HCT116 (cell line): ENCODE measurements around the gene SLC25A47. TPM values are rescaled to one million over a fixed set of nuclear protein-coding genes. Genes with fewer than 3 reads are reported as not detected.

Experiments used
- ATAC-seq: fragments of 200-7000 bp; cut with Tn5 transposase; 2 replicates; pipeline ENCODE4 v1.9.1; 2020; ENCODE audit warnings: mild to moderate bottlenecking, moderate library complexity
- BruUV-seq: library from RNA; stranded (reverse); fragments of 400-500 nt; replicated peaks from 2 replicates; lab custom pipeline; 2021; lab: Mats Ljungman, UMichigan
- CTCF ChIA-PET: fragments of 300-600 bp; sonication (Branson Sonifier 250); formaldehyde crosslinking; loops from one replicate; lab custom pipeline; 2021; ENCODE audit warnings: antibody characterized with exemption; lab: Charles Lee
- POLR2A ChIA-PET: fragments of 300-600, 350-600 bp; sonication (Branson Sonifier 250); formaldehyde crosslinking; loops from one replicate; lab custom pipeline; 2021; ENCODE audit warnings: antibody characterized with exemption; lab: Charles Lee
- RAD21 ChIA-PET, 2 experiments: fragments of 300-600 bp; sonication (Branson Sonifier 250); formaldehyde crosslinking; loops; one replicate each; lab custom pipeline; 2023; ENCODE audit warnings: low total read pairs in 2 of 2; ENCODE audit not compliant: uncharacterized antibody in 2 of 2, unreplicated experiment in 2 of 2, low non-redundant PET in 1 of 2; lab: Charles Lee
- DNase-seq: peaks from one replicate; pipeline ENCODE4 v3.0.0-alpha.2; 2010; ENCODE audit warnings: low read depth, low spot score
- H2AFZ ChIP-seq: fragments of 200-600 bp; shearing (Covaris generic), sonication (generic); 2 replicates; pipeline ENCODE4 v1.6.1; 2017; ENCODE audit warnings: low read depth, mixed run types, mixed read lengths, antibody characterized with exemption, low read length; ENCODE audit not compliant: poor library complexity, severe bottlenecking
- H3K27ac ChIP-seq: 2 replicates; pipeline ENCODE4 v1.5.1; 2012; ENCODE audit warnings: low read depth, low read length
- H3K27me3 ChIP-seq: fragments of 200-600 bp; sonication (generic); 2 replicates; pipeline ENCODE4 v1.6.1; 2016; ENCODE audit warnings: mixed run types, low read length, mixed read lengths; ENCODE audit not compliant: insufficient read depth
- H3K36me3 ChIP-seq, 2 experiments: fragments of 200-500 bp in 1 of 2; fragments of 200-600 bp in 1 of 2; sonication (Bioruptor generic) in 1 of 2; sonication (generic) in 1 of 2; 2 replicates each; pipeline versions ENCODE4 v1.5.1 to v1.6.1; 2014 to 2016; ENCODE audit warnings: low read length in 2 of 2, inconsistent platforms in 1 of 2, mixed read lengths in 1 of 2, mixed run types in 1 of 2; ENCODE audit not compliant: insufficient read depth in 2 of 2, control insufficient read depth in 1 of 2
- H3K4me1 ChIP-seq, 2 experiments: fragments of 200-600 bp in 1 of 2; sonication (generic) in 1 of 2; 2 replicates each; pipeline versions ENCODE4 v1.5.1 to v1.6.1; 2012 to 2017; ENCODE audit warnings: low read length in 2 of 2, inconsistent platforms in 1 of 2, mild to moderate bottlenecking in 1 of 2, mixed read lengths in 1 of 2, mixed run types in 1 of 2, moderate library complexity in 1 of 2; ENCODE audit not compliant: insufficient read depth in 2 of 2, control insufficient read depth in 1 of 2
- H3K4me2 ChIP-seq: fragments of 200-600 bp; sonication (generic); 2 replicates; pipeline ENCODE4 v1.6.1; 2017; ENCODE audit warnings: mixed run types, low read length, mixed read lengths
- H3K4me3 ChIP-seq, 2 experiments: fragments of 200-600 bp in 1 of 2; sonication (generic) in 1 of 2; replicated peaks in 1 of 2; 2 replicates each; pipeline ENCODE4 v1.5.1; 2011 to 2016; ENCODE audit warnings: low read length in 2 of 2, control low read depth in 1 of 2, low read depth in 1 of 2, mild to moderate bottlenecking in 1 of 2, mixed read lengths in 1 of 2, mixed run types in 1 of 2
- H3K79me2 ChIP-seq: fragments of 200-600 bp; sonication (generic); 2 replicates; pipeline ENCODE4 v1.6.1; 2017; ENCODE audit warnings: mild to moderate bottlenecking, mixed run types, low read length, moderate library complexity, mixed read lengths; ENCODE audit not compliant: insufficient read depth
- H3K9ac ChIP-seq: fragments of 200-600 bp; sonication (generic); 2 replicates; pipeline ENCODE4 v1.6.1; 2016; ENCODE audit warnings: low read length, mixed read lengths
- H3K9me2 ChIP-seq: fragments of 200-600 bp; sonication (generic), shearing (Covaris generic); 2 replicates; pipeline ENCODE4 v1.6.1; 2017; ENCODE audit warnings: mixed run types, mild to moderate bottlenecking, moderate library complexity; ENCODE audit not compliant: insufficient read depth
- H3K9me3 ChIP-seq, 2 experiments: fragments of 200-500 bp in 1 of 2; fragments of 200-600 bp in 1 of 2; sonication (Bioruptor generic) in 1 of 2; sonication (generic) in 1 of 2; 2 replicates each; pipeline ENCODE4 v1.6.1; 2014 to 2017; ENCODE audit warnings: low read length in 2 of 2, mixed read lengths in 2 of 2, inconsistent platforms in 1 of 2, low read depth in 1 of 2, mild to moderate bottlenecking in 1 of 2, mixed run types in 1 of 2, moderate library complexity in 1 of 2; ENCODE audit not compliant: control insufficient read depth in 1 of 2, insufficient read depth in 1 of 2
- H4K20me1 ChIP-seq: fragments of 200-600 bp; sonication (generic), shearing (Covaris generic); 2 replicates; pipeline ENCODE4 v1.6.1; 2017; ENCODE audit warnings: mixed run types, mild to moderate bottlenecking, moderate library complexity; ENCODE audit not compliant: insufficient read depth
- EGR1 ChIP-seq: IDR thresholded peaks from 2 replicates; pipeline ENCODE4 v1.6.1; 2012; ENCODE audit warnings: low read depth
- ELF1 ChIP-seq: IDR thresholded peaks from 2 replicates; pipeline ENCODE4 v1.6.1; 2012; ENCODE audit warnings: low read depth, borderline replicate concordance
- EZH2phosphoT487 ChIP-seq: fragments of 200-600 bp; IDR thresholded peaks from 2 replicates; pipeline ENCODE4 v1.6.1; 2018; ENCODE audit warnings: antibody characterized with exemption, borderline replicate concordance
- FOSL1 ChIP-seq: IDR thresholded peaks from 2 replicates; pipeline ENCODE4 v1.6.1; 2012; ENCODE audit warnings: low read depth
- JUND ChIP-seq: IDR thresholded peaks from 2 replicates; pipeline ENCODE4 v1.6.1; 2012
- POLR2A ChIP-seq: IDR thresholded peaks from 2 replicates; pipeline ENCODE4 v1.7.0; 2011; ENCODE audit warnings: borderline replicate concordance; ENCODE audit not compliant: insufficient read depth, insufficient read length; ENCODE audit errors: extremely low read depth
- POLR2AphosphoS5 ChIP-seq: IDR thresholded peaks from 2 replicates; pipeline ENCODE4 v1.6.1; 2011; ENCODE audit warnings: mild to moderate bottlenecking, low read depth, low read length, moderate library complexity
- SIN3A ChIP-seq: IDR thresholded peaks from 2 replicates; pipeline ENCODE4 v1.6.1; 2012; ENCODE audit warnings: low read depth
- YY1 ChIP-seq: IDR thresholded peaks from 2 replicates; pipeline ENCODE4 v1.6.1; 2011; ENCODE audit warnings: low read length, low read depth, moderate library complexity, mild to moderate bottlenecking; ENCODE audit not compliant: insufficient replicate concordance; ENCODE audit errors: extremely low read depth
- intact Hi-C: fragments of 100-400 bp; cut with micrococcal nuclease; formaldehyde crosslinking; loops from 2 replicates; pipeline ENCODE4 v1.10.0; 2022
- total RNA-seq: library from RNA; stranded (reverse); gene quantifications from one replicate; pipeline ENCODE4 v1.2.1, GENCODE V29; 2021; ENCODE audit not compliant: unreplicated experiment
- TF ChIP-seq, protein P1 (sequence below): IDR thresholded peaks from 2 replicates; pipeline ENCODE4 v1.6.1; 2012
- TF ChIP-seq, protein P2 (sequence below), 3 experiments: fragments of 200-600 bp in 1 of 3; sonication (generic) in 1 of 3; IDR thresholded peaks in 2 of 3; conservative IDR thresholded peaks in 1 of 3; 2 replicates each; pipeline ENCODE4 v1.5.1; 2012 to 2017; ENCODE audit warnings: low read depth in 2 of 3, low read length in 2 of 3, antibody characterized with exemption in 1 of 3, borderline replicate concordance in 1 of 3, control low read depth in 1 of 3, mild to moderate bottlenecking in 1 of 3, mixed read lengths in 1 of 3, mixed run types in 1 of 3, moderate library complexity in 1 of 3; ENCODE audit not compliant: insufficient read depth in 1 of 3

SLC25A47 gene
- total RNA-seq, 1 experiment from 2014 or later = 0.17 TPM

DNA sequence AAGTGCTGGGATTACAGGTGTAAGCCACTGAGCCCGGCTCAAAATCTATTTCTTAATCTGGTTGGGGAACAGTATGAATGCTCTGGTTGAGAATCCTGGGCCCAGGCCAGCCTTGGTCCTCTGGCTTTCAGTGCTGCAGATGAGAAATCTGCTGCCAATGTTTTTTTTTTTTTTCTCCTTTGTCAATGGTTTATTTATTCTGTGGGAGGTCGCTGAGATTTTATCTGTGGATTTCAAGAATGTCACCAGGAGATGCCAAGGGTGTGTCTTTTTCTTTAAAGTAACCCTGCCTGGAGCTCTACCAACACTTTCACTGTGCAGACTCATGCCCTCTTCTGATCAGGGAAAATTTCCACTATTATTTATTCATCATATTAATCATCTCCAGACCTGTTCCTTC is 20.5 kb upstream of the SLC25A47 start:
- H3K9me3 ChIP-seq = no peaks in the 10 kb centered on the region
- no TSS peak for BruUV-seq
- ChIA-PET POLR2A (no interaction called here), RAD21 (no interaction called here), CTCF (interaction anchor here (0.9 to 1.0 kb wide), 2 partner anchors 11 to 17 kb away, joined by 3 to 4 read pairs; no protein-coding TSS in a partner anchor)
- H3K4me1 ChIP-seq = peaks cover 28 to 36% of the 10 kb centered on the region in 2 experiments
- H3K27me3 ChIP-seq = no peaks in the 10 kb centered on the region
- H3K79me2 ChIP-seq = peaks cover 7% of the 10 kb centered on the region; the same call in 1 of the 2 replicates
- no peaks in the 10 kb centered on the region for H3K36me3 ChIP-seq
- intact Hi-C loops = no loop called here
- no peak overlapping the region for H3K4me2 ChIP-seq
- DNase-seq (no peak), ATAC-seq (no peak)
- H3K4me3 ChIP-seq = no peak overlapping the region
- H3K27ac ChIP-seq = no peak overlapping the region; the same call in 1 of the 2 replicates
- H3K9ac ChIP-seq = no peak overlapping the region
- H2AFZ ChIP-seq = no peak overlapping the region
- no peak for TF ChIP-seq JUND
- TF ChIP-seq EZH2phosphoT487 = no peak
- no peak for TF ChIP-seq SIN3A
- H4K20me1 ChIP-seq = peaks cover 3% of the 10 kb centered on the region; the same call in 1 of the 2 replicates
- no peaks in the 10 kb centered on the region for H3K9me2 ChIP-seq

DNA sequence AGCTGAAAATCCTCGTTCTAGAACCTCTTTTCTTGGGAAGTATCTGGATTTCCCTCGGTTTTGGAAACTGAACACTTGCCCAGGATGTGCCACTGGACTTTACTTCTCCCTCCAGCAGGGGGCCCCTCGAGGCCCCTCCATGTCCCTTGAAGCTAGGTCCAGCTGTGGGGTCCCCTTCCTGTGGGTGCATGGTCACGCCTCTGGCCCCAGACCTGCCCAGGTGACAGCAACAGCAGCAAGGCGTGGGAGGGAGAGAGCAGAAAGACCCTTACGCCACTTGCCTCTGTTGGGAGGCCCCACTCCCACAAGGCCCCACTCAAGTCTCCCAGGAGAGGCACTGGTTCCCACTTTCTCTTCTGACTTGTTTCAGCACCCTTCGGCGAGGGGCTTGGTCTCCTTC is 20.0 kb upstream of the SLC25A47 start:
- intact Hi-C loops = no loop called here
- no peak overlapping the region; the same call in 1 of the 2 replicates for H3K27ac ChIP-seq
- H3K9me3 ChIP-seq = no peaks in the 10 kb centered on the region
- peaks cover 7% of the 10 kb centered on the region; the same call in 1 of the 2 replicates for H3K79me2 ChIP-seq
- H3K4me3 ChIP-seq = no peak overlapping the region
- no peak overlapping the region for H3K4me2 ChIP-seq
- H3K36me3 ChIP-seq = no peaks in the 10 kb centered on the region
- RAD21 ChIA-PET = interaction anchor here in 1 of 2 experiments (0.8 kb wide), 1 partner anchor 74 kb away, joined by 3 read pairs; no protein-coding TSS in a partner anchor
- TF ChIP-seq, protein P1, sequence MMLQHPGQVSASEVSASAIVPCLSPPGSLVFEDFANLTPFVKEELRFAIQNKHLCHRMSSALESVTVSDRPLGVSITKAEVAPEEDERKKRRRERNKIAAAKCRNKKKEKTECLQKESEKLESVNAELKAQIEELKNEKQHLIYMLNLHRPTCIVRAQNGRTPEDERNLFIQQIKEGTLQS = no peak
- no peak for TF ChIP-seq YY1
- no peak for TF ChIP-seq POLR2AphosphoS5
- TF ChIP-seq, protein P2, sequence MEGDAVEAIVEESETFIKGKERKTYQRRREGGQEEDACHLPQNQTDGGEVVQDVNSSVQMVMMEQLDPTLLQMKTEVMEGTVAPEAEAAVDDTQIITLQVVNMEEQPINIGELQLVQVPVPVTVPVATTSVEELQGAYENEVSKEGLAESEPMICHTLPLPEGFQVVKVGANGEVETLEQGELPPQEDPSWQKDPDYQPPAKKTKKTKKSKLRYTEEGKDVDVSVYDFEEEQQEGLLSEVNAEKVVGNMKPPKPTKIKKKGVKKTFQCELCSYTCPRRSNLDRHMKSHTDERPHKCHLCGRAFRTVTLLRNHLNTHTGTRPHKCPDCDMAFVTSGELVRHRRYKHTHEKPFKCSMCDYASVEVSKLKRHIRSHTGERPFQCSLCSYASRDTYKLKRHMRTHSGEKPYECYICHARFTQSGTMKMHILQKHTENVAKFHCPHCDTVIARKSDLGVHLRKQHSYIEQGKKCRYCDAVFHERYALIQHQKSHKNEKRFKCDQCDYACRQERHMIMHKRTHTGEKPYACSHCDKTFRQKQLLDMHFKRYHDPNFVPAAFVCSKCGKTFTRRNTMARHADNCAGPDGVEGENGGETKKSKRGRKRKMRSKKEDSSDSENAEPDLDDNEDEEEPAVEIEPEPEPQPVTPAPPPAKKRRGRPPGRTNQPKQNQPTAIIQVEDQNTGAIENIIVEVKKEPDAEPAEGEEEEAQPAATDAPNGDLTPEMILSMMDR (IDR thresholded peaks at IDR 0.05 in 2 of 3, conservative IDR thresholded peaks at IDR 0.05 in 1 of 3; ENCODE audit: borderline replicate concordance in 1 of 3, insufficient read depth in 1 of 3, low read depth in 2 of 3, low read length in 2 of 3) = peak in 2 of 3 experiments; percentile 72 to 83; a peak in 5 of 6 replicates
- no peak for TF ChIP-seq ELF1
- no peak for TF ChIP-seq EGR1
- TF ChIP-seq POLR2A = no peak
- no peak for TF ChIP-seq SIN3A
- no peak for TF ChIP-seq FOSL1
- TF ChIP-seq, all 23 proteins: peak for 1
- ChIA-PET CTCF (interaction anchor here (0.9 to 1.0 kb wide), 2 partner anchors 11 to 18 kb away, joined by 3 to 4 read pairs; no protein-coding TSS in a partner anchor), POLR2A (no interaction called here)
- Histone ChIP-seq H4K20me1 (peaks cover 3% of the 10 kb centered on the region; the same call in 1 of the 2 replicates), H3K9me2 (no peaks in the 10 kb centered on the region), H3K27me3 (no peaks in the 10 kb centered on the region), H2AFZ (no peak overlapping the region), H3K4me1 (peaks cover 29 to 37% of the 10 kb centered on the region in 2 experiments), H3K9ac (no peak overlapping the region)
- ATAC-seq (no peak), DNase-seq (no peak)
- BruUV-seq = no TSS peak
